GM12873 (cell line): Measurements from ENCODE around the gene DYSF.

Experiments used
- CTCF ChIP-seq: IDR thresholded peaks from 2 replicates; pipeline ENCODE4 v1.5.1; 2012; ENCODE audit warnings: low read depth, mild to moderate bottlenecking, moderate library complexity, low read length, control low read depth; ENCODE audit not compliant: insufficient read depth; ENCODE audit errors: missing control alignments

The DYSF gene

DNA sequence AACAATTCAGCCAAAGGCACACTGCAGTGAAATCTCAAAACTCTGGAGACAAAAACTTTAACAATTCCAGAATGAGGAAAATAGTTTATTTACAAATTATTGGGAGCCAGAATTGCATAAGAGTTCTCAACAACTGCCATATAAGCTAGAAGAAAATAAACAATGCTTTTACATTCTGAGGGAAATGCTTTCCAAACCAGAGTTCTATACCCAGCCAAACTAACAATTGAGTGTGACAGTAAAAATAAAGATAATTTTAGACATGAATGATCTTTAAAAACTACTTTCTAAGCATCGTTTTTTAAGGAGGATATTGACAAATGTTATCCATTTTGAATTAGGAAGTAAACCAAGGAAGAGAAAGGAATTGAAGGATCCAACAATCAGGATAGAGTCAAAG, 271.4 kb downstream of the DYSF start:
- no peak for TF ChIP-seq CTCF

GRCh38 chr2:71725836-71726235, 272.5 kb downstream of the DYSF start:
- no peak for TF ChIP-seq CTCF

DNA sequence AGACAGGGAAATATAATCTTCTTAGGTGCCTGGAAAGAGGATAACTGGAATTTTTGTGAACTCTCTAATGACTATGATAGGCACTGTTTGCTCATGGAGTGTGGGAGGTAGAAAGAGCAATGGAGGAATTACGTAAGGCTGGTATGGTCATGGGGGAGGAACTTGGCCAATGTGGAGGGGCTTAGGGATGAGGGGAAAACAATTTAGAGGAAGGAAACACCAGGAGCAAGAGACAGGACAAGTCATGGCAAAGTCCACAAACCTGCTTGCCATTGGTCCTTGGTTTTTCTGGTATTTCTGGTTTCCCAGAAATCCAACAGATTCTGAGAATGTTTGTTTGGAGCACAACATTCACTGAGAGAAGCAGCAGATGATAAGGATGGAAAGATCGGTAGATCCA, 274.2 kb downstream of the DYSF start:
- no peak for TF ChIP-seq CTCF

GRCh38 chr2:71728036-71728435, 274.7 kb downstream of the DYSF start:
- TF ChIP-seq CTCF: no peak

GRCh38 chr2:71730785-71731383, 277.5 kb downstream of the DYSF start:
- TF ChIP-seq CTCF: no peak

DNA sequence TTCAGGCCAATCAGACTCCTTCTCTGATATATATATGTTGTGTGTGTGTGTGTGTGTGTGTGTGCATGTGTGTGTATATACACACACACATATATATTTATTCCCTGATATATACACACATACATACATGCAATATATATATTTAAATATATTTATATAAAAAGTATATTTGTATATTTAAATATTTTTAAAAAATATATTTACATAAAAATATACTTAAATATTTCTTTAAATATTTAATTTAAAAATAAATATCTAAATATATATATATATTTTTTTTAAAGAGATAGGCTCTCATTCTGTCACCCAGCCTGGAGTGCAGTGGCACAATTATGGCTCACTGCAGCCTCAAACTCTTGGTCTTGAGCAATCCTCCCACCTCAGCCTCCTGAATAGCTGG, 281.3 kb downstream of the DYSF start:
- TF ChIP-seq CTCF: no peak

GRCh38 chr2:71735676-71736075, 282.3 kb downstream of the DYSF start:
- no peak for TF ChIP-seq CTCF
